ENCODE results near the gene CMTM7.

CMTM7 gene

GRCh38 chr3:32411442-32411841, 19.8 kb downstream of the CMTM7 start:
- H3K9ac ChIP-seq = no peak overlapping the region
- TF ChIP-seq CTCF (IDR thresholded peaks at IDR 0.05) = no peak
- no peak overlapping the region for H2AFZ ChIP-seq
- H3K4me3 ChIP-seq (ENCODE audit: low read depth, low read length) = no peak overlapping the region
- H3K9me3 ChIP-seq (ENCODE audit: control insufficient read depth, low read length) = no peaks in the 10 kb centered on the region
- H3K79me2 ChIP-seq = no peaks in the 10 kb centered on the region
- no peak overlapping the region for H3K27ac ChIP-seq
- H3K27me3 ChIP-seq (ENCODE audit: control insufficient read depth, insufficient read depth, low read length) = no peaks in the 10 kb centered on the region
- H3K36me3 ChIP-seq (ENCODE audit: control insufficient read depth, insufficient read depth, low read length) = no peaks in the 10 kb centered on the region
- no peak overlapping the region for H3K4me2 ChIP-seq (ENCODE audit: low read length)
- peaks cover 2% of the 10 kb centered on the region for H3K4me1 ChIP-seq

GRCh38 chr3:32412887-32413286, 21.2 kb downstream of the CMTM7 start:
- no peaks in the 10 kb centered on the region for H3K9me3 ChIP-seq (ENCODE audit: control insufficient read depth, low read length)
- H3K4me2 ChIP-seq (ENCODE audit: low read length) = no peak overlapping the region
- peaks cover 2% of the 10 kb centered on the region for H3K4me1 ChIP-seq
- no peaks in the 10 kb centered on the region for H3K36me3 ChIP-seq (ENCODE audit: control insufficient read depth, insufficient read depth, low read length)
- no peak overlapping the region for H3K4me3 ChIP-seq (ENCODE audit: low read depth, low read length)
- H3K79me2 ChIP-seq = no peaks in the 10 kb centered on the region
- H2AFZ ChIP-seq = no peak overlapping the region
- TF ChIP-seq CTCF (IDR thresholded peaks at IDR 0.05) = no peak
- H3K27me3 ChIP-seq (ENCODE audit: control insufficient read depth, insufficient read depth, low read length) = no peaks in the 10 kb centered on the region
- H3K27ac ChIP-seq = no peak overlapping the region
- H3K9ac ChIP-seq = no peak overlapping the region

GRCh38 chr3:32413845-32414521, 22.3 kb downstream of the CMTM7 start:
- H2AFZ ChIP-seq = no peak overlapping the region
- H3K27me3 ChIP-seq (ENCODE audit: control insufficient read depth, insufficient read depth, low read length) = no peaks in the 10 kb centered on the region
- no peaks in the 10 kb centered on the region for H3K9me3 ChIP-seq (ENCODE audit: control insufficient read depth, low read length)
- H3K36me3 ChIP-seq (ENCODE audit: control insufficient read depth, insufficient read depth, low read length) = no peaks in the 10 kb centered on the region
- no peaks in the 10 kb centered on the region for H3K79me2 ChIP-seq
- peaks cover 2% of the 10 kb centered on the region for H3K4me1 ChIP-seq
- no peak overlapping the region for H3K9ac ChIP-seq
- H3K4me3 ChIP-seq (ENCODE audit: low read depth, low read length) = no peak overlapping the region
- H3K4me2 ChIP-seq (ENCODE audit: low read length) = no peak overlapping the region
- TF ChIP-seq CTCF (IDR thresholded peaks at IDR 0.05) = no peak
- peak overlapping the region; percentile 16 for H3K27ac ChIP-seq

- H3K9me3 ChIP-seq (ENCODE audit: control insufficient read depth, low read length) = no peaks in the 10 kb centered on the region
- H3K79me2 ChIP-seq = no peaks in the 10 kb centered on the region
- peaks cover 2% of the 10 kb centered on the region for H3K4me1 ChIP-seq
- H3K27ac ChIP-seq = peak overlapping the region; percentile 16
- H3K36me3 ChIP-seq (ENCODE audit: control insufficient read depth, insufficient read depth, low read length) = no peaks in the 10 kb centered on the region
- TF ChIP-seq CTCF (IDR thresholded peaks at IDR 0.05) = no peak
- H3K4me2 ChIP-seq (ENCODE audit: low read length) = no peak overlapping the region
- H3K4me3 ChIP-seq (ENCODE audit: low read depth, low read length) = no peak overlapping the region
- H3K9ac ChIP-seq = no peak overlapping the region
- no peak overlapping the region for H2AFZ ChIP-seq
- no peaks in the 10 kb centered on the region for H3K27me3 ChIP-seq (ENCODE audit: control insufficient read depth, insufficient read depth, low read length)
Measured at GRCh38 chr3:32414522-32415202, 23.0 kb downstream of the CMTM7 start.

GRCh38 chr3:32419742-32420125, 28.1 kb downstream of the CMTM7 start:
- Histone ChIP-seq H3K27ac (peak overlapping the region; percentile 15), H3K4me1 (peaks cover 21% of the 10 kb centered on the region), H3K79me2 (peaks cover 4% of the 10 kb centered on the region), H3K4me3 (ENCODE audit: low read depth, low read length) (no peak overlapping the region), H3K9me3 (ENCODE audit: control insufficient read depth, low read length) (no peaks in the 10 kb centered on the region), H3K4me2 (ENCODE audit: low read length) (no peak overlapping the region), H3K36me3 (ENCODE audit: control insufficient read depth, insufficient read depth, low read length) (no peaks in the 10 kb centered on the region), H3K27me3 (ENCODE audit: control insufficient read depth, insufficient read depth, low read length) (no peaks in the 10 kb centered on the region), H2AFZ (no peak overlapping the region), H3K9ac (no peak overlapping the region)
- TF ChIP-seq CTCF (IDR thresholded peaks at IDR 0.05) = no peak
